MM.1S (cell line): ENCODE data around the gene OR2T10.
"Not testable (repeated sequence)": the region's sequence is repeated elsewhere in the genome, so short reads cannot be mapped to it uniquely, and the experiment has no call there.

Source experiments
- DNase-seq: peaks from one replicate; pipeline ENCODE4 v3.0.0-alpha.2; 2015
- H2AFZ ChIP-seq: fragments of 300-600 bp; sonication (generic); 2 replicates; pipeline ENCODE4 v1.6.0; 2016; ENCODE audit warnings: antibody characterized with exemption, low read length
- H3F3A ChIP-seq: fragments of 300-600 bp; sonication (generic); 2 replicates; pipeline ENCODE4 v1.6.1; 2016; ENCODE audit warnings: mild to moderate bottlenecking, antibody characterized with exemption, low read length, moderate library complexity, mixed read lengths; ENCODE audit not compliant: insufficient read depth
- H3K27ac ChIP-seq: fragments of 300-600 bp; sonication (generic); 2 replicates; pipeline ENCODE4 v1.5.1; 2016; ENCODE audit warnings: mild to moderate bottlenecking, low read length
- H3K27me3 ChIP-seq: fragments of 300-600 bp; sonication (generic); replicated peaks from 2 replicates; pipeline ENCODE4 v1.6.0; 2016; ENCODE audit warnings: low read length; ENCODE audit not compliant: insufficient read depth
- H3K36me3 ChIP-seq: fragments of 300-600 bp; sonication (generic); replicated peaks from 2 replicates; pipeline ENCODE4 v1.6.1; 2016; ENCODE audit warnings: mild to moderate bottlenecking, low read length, mixed read lengths; ENCODE audit not compliant: insufficient read depth
- H3K4me1 ChIP-seq: fragments of 300-600 bp; sonication (generic); 2 replicates; pipeline ENCODE4 v1.6.1; 2016; ENCODE audit warnings: low read length, mixed read lengths
- H3K4me2 ChIP-seq: fragments of 300-600 bp; sonication (generic); 2 replicates; pipeline ENCODE4 v1.6.0; 2016; ENCODE audit warnings: low read depth, low read length
- H3K4me3 ChIP-seq: fragments of 300-600 bp; sonication (generic); 2 replicates; pipeline ENCODE4 v1.5.1; 2016; ENCODE audit warnings: low read length, mixed read lengths
- H3K79me2 ChIP-seq: fragments of 300-600 bp; sonication (generic); 2 replicates; pipeline ENCODE4 v1.6.1; 2016; ENCODE audit warnings: mixed run types, low read length, mixed read lengths
- H3K9ac ChIP-seq: fragments of 300-600 bp; sonication (generic); 2 replicates; pipeline ENCODE4 v1.6.1; 2016; ENCODE audit warnings: low read length, mixed read lengths
- H3K9me2 ChIP-seq: fragments of 300-600 bp; sonication (generic); replicated peaks from 2 replicates; pipeline ENCODE4 v1.6.1; 2016; ENCODE audit warnings: mild to moderate bottlenecking, low read length, mixed read lengths; ENCODE audit not compliant: insufficient read depth
- H3K9me3 ChIP-seq: fragments of 300-600 bp; sonication (generic); replicated peaks from 2 replicates; pipeline ENCODE4 v1.6.1; 2016; ENCODE audit warnings: mild to moderate bottlenecking, low read length, mixed read lengths; ENCODE audit not compliant: insufficient read depth
- H4K20me1 ChIP-seq: fragments of 300-600 bp; sonication (generic); 2 replicates; pipeline ENCODE4 v1.6.1; 2016; ENCODE audit warnings: mild to moderate bottlenecking, low read length, moderate library complexity, mixed read lengths; ENCODE audit not compliant: insufficient read depth
- CTCF ChIP-seq: fragments of 300-600 bp; sonication (generic); IDR thresholded peaks from 2 replicates; pipeline ENCODE4 v1.5.1; 2016; ENCODE audit warnings: antibody characterized with exemption, low read length, mixed read lengths
- EZH2 ChIP-seq: fragments of 300-600 bp; sonication (generic); optimal IDR thresholded peaks from 2 replicates; pipeline ENCODE3; 2017; ENCODE audit warnings: low read depth, mild to moderate bottlenecking, antibody characterized with exemption, low read length, mixed read lengths
- EZH2phosphoT487 ChIP-seq: fragments of 300-600 bp; sonication (generic); IDR thresholded peaks from 2 replicates; pipeline ENCODE4 v1.6.1; 2018; ENCODE audit warnings: antibody characterized with exemption, low read length

OR2T10 gene

GRCh38 chr1:248597589-248597988 lies at the start of gene OR2T10:
Gene OR2T10, minus strand, starts transcription at chr1:248597700. Its CDS starts 3,932 bp downstream, at chr1:248593768.
- H2AFZ ChIP-seq, result no peak within 1 kb of the TSS
- H3K27me3 ChIP-seq, result no peaks in the 10 kb centered on the region
- H3K27ac ChIP-seq, result no peak within 1 kb of the TSS
- H4K20me1 ChIP-seq, result no peaks in the 10 kb centered on the region
- H3K9me3 ChIP-seq, result no peaks in the 10 kb centered on the region
- H3K79me2 ChIP-seq, result no peaks in the 10 kb centered on the region
- H3K9me2 ChIP-seq, result no peaks in the 10 kb centered on the region
- TF ChIP-seq EZH2phosphoT487, result no peak
- TF ChIP-seq EZH2, result no peak
- no peak for TF ChIP-seq CTCF
- no peak within 1 kb of the TSS for H3K9ac ChIP-seq
- no peak within 1 kb of the TSS for H3K4me2 ChIP-seq
- H3K36me3 ChIP-seq, result no peaks in the 10 kb centered on the region
- no peaks in the 10 kb centered on the region for H3K4me1 ChIP-seq
- no peaks in the 10 kb centered on the region for H3F3A ChIP-seq
- no peak within 1 kb of the TSS for H3K4me3 ChIP-seq
- no peak for DNase-seq

- H3K36me3 ChIP-seq, H3K27me3 ChIP-seq, H3K79me2 ChIP-seq, H3K9me2 ChIP-seq, H2AFZ ChIP-seq, H3F3A ChIP-seq, H3K4me3 ChIP-seq, H3K4me1 ChIP-seq, DNase-seq, H3K4me2 ChIP-seq, H3K9ac ChIP-seq, H4K20me1 ChIP-seq, H3K9me3 ChIP-seq, H3K27ac ChIP-seq: not testable (repeated sequence)
Observed at GRCh38 chr1:248645178-248645577, 47.7 kb upstream of the OR2T10 start, which contains the start of gene OR2T35. Gene OR2T35, minus strand, starts transcription at chr1:248645278. Its CDS starts 6,020 bp downstream, at chr1:248639258.

- H3K4me3 ChIP-seq, H3K4me1 ChIP-seq, H3K27ac ChIP-seq, H3K27me3 ChIP-seq, H3K36me3 ChIP-seq, H4K20me1 ChIP-seq, H3K4me2 ChIP-seq, DNase-seq, H3K79me2 ChIP-seq, H3K9me3 ChIP-seq, H3K9ac ChIP-seq, H2AFZ ChIP-seq, H3K9me2 ChIP-seq, H3F3A ChIP-seq: not testable (repeated sequence)
Observed at GRCh38 chr1:248642971-248643651, 45.6 kb upstream of the OR2T10 start.

GRCh38 chr1:248641583-248641982 lies 44.1 kb upstream of the OR2T10 start:
- H4K20me1 ChIP-seq, H3K9me3 ChIP-seq, H3F3A ChIP-seq, H3K36me3 ChIP-seq, H3K9me2 ChIP-seq, DNase-seq, H3K27ac ChIP-seq, H3K4me3 ChIP-seq, H3K27me3 ChIP-seq, H3K9ac ChIP-seq, H3K79me2 ChIP-seq, H2AFZ ChIP-seq, H3K4me1 ChIP-seq, H3K4me2 ChIP-seq: not testable (repeated sequence)

- H3F3A ChIP-seq, H3K9me3 ChIP-seq, H3K9me2 ChIP-seq, H3K9ac ChIP-seq, H3K4me1 ChIP-seq, H4K20me1 ChIP-seq, H3K79me2 ChIP-seq, H3K27me3 ChIP-seq, H3K27ac ChIP-seq, H3K4me3 ChIP-seq, H3K4me2 ChIP-seq, H2AFZ ChIP-seq, H3K36me3 ChIP-seq, DNase-seq: not testable (repeated sequence)
Observed at GRCh38 chr1:248640906-248641305, 43.4 kb upstream of the OR2T10 start.

- not testable (repeated sequence) for H3K27ac ChIP-seq, H3K9me2 ChIP-seq, H3K9me3 ChIP-seq, H3K36me3 ChIP-seq, H3K9ac ChIP-seq, DNase-seq, H3F3A ChIP-seq, H4K20me1 ChIP-seq, H2AFZ ChIP-seq, H3K4me2 ChIP-seq, H3K4me1 ChIP-seq, H3K79me2 ChIP-seq, H3K27me3 ChIP-seq, H3K4me3 ChIP-seq
Observed at GRCh38 chr1:248639652-248640051, 42.2 kb upstream of the OR2T10 start.

- H3K4me1 ChIP-seq, DNase-seq, H3K9ac ChIP-seq, H3K4me2 ChIP-seq, H3K27me3 ChIP-seq, H3K9me3 ChIP-seq, H3K4me3 ChIP-seq, H4K20me1 ChIP-seq, H3K79me2 ChIP-seq, H2AFZ ChIP-seq, H3F3A ChIP-seq, H3K9me2 ChIP-seq, H3K27ac ChIP-seq, H3K36me3 ChIP-seq: not testable (repeated sequence)
Observed at GRCh38 chr1:248636612-248637011, 39.1 kb upstream of the OR2T10 start.
